H1 (cell line): ENCODE data around the gene YAP1. TPM values are rescaled to one million over a fixed set of nuclear protein-coding genes. Genes with fewer than 3 reads are reported as not detected.

Experiments
- ASH2L ChIP-seq: fragments of 200-600, 300-600 bp; sonication (generic); IDR thresholded peaks from one replicate; pipeline ENCODE4 v1.7.1; 2017; ENCODE audit warnings: low read length
- BRCA1 ChIP-seq: IDR thresholded peaks from 2 replicates; pipeline ENCODE4 v1.6.1; 2012; ENCODE audit warnings: low read depth, low read length, improper control_type of control experiment
- FOSL1 ChIP-seq: IDR thresholded peaks from 2 replicates; pipeline ENCODE4 v1.6.1; 2011; ENCODE audit warnings: mild to moderate bottlenecking, low read depth, low read length, moderate library complexity; ENCODE audit not compliant: insufficient read depth
- GABPA ChIP-seq: IDR thresholded peaks from 2 replicates; pipeline ENCODE4 v1.6.1; 2011; ENCODE audit warnings: mild to moderate bottlenecking, low read length, moderate library complexity, borderline replicate concordance; ENCODE audit not compliant: insufficient read depth
- HDAC6 ChIP-seq: IDR thresholded peaks from one replicate; pipeline ENCODE4 v1.7.1; 2012; ENCODE audit warnings: low read depth, mild to moderate bottlenecking, inconsistent platforms, low read length, moderate library complexity
- PHF8 ChIP-seq: fragments of 200-600 bp; sonication (generic); conservative IDR thresholded peaks from 2 replicates; pipeline ENCODE4 v1.7.1; 2012; ENCODE audit warnings: low read depth, mild to moderate bottlenecking, inconsistent platforms, low read length, moderate library complexity
- polyA plus RNA-seq, 7 experiments: library from polyadenylated mRNA; depleted of rRNA in 3 of 7; stranded (reverse) in 5 of 7; unstranded in 2 of 7; fragments of >200 nt in 5 of 7; fragments of 200-250 nt in 2 of 7; gene quantifications; 1 replicate in 5 of 7; 2 replicates in 1 of 7; 4 replicates in 1 of 7; pipeline versions ENCODE4 v1.2.1 to v1.2.3, GENCODE V29; 2011 to 2013; ENCODE audit warnings: missing spikeins in 2 of 7, mixed read lengths in 2 of 7
- total RNA-seq: library from RNA; stranded (reverse); fragmentation: NEBNext Ultra II Directional; extraction: Animal tissue kit (Norgen Biotek cat#: 25700); gene quantifications from 2 replicates; pipeline ENCODE4 v1.2.1, GENCODE V29; 2021
- TF ChIP-seq, protein P1 (sequence below): fragments of 300-600 bp; sonication (generic); IDR thresholded peaks from 2 replicates; pipeline ENCODE4 v1.7.1; 2012; ENCODE audit warnings: low read length, moderate library complexity, mild to moderate bottlenecking, inconsistent platforms; ENCODE audit not compliant: insufficient replicate concordance

The YAP1 gene
- total and polyA plus RNA-seq, 2 of the 8 experiments (the other 6 are each of a cell fraction or from before 2014, with no cell fraction given), result 62.0 to 108 TPM

DNA sequence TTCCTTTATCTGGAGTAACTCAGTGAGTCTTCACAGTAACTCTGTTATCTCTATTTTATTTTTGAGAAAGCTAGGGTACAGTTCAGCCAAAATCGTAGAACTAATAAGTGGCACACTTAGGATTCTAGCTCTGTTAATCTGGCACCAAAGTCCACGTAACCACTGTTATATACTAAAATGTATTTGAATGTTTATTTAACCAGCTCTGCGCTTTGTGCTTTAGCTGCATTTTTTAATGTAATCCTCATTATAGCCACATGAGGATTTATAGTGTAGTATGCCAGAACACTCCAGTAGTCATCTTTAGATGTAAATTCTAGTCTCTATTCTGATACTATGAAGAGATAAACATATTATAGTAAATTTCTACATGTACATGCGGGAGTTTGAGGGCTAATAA is 36.8 kb downstream of the YAP1 start (continued):
- TF ChIP-seq GABPA, result no peak
- TF ChIP-seq BRCA1, result no peak
- no peak for TF ChIP-seq ASH2L
- TF ChIP-seq PHF8, result no peak
- TF ChIP-seq, protein P1, sequence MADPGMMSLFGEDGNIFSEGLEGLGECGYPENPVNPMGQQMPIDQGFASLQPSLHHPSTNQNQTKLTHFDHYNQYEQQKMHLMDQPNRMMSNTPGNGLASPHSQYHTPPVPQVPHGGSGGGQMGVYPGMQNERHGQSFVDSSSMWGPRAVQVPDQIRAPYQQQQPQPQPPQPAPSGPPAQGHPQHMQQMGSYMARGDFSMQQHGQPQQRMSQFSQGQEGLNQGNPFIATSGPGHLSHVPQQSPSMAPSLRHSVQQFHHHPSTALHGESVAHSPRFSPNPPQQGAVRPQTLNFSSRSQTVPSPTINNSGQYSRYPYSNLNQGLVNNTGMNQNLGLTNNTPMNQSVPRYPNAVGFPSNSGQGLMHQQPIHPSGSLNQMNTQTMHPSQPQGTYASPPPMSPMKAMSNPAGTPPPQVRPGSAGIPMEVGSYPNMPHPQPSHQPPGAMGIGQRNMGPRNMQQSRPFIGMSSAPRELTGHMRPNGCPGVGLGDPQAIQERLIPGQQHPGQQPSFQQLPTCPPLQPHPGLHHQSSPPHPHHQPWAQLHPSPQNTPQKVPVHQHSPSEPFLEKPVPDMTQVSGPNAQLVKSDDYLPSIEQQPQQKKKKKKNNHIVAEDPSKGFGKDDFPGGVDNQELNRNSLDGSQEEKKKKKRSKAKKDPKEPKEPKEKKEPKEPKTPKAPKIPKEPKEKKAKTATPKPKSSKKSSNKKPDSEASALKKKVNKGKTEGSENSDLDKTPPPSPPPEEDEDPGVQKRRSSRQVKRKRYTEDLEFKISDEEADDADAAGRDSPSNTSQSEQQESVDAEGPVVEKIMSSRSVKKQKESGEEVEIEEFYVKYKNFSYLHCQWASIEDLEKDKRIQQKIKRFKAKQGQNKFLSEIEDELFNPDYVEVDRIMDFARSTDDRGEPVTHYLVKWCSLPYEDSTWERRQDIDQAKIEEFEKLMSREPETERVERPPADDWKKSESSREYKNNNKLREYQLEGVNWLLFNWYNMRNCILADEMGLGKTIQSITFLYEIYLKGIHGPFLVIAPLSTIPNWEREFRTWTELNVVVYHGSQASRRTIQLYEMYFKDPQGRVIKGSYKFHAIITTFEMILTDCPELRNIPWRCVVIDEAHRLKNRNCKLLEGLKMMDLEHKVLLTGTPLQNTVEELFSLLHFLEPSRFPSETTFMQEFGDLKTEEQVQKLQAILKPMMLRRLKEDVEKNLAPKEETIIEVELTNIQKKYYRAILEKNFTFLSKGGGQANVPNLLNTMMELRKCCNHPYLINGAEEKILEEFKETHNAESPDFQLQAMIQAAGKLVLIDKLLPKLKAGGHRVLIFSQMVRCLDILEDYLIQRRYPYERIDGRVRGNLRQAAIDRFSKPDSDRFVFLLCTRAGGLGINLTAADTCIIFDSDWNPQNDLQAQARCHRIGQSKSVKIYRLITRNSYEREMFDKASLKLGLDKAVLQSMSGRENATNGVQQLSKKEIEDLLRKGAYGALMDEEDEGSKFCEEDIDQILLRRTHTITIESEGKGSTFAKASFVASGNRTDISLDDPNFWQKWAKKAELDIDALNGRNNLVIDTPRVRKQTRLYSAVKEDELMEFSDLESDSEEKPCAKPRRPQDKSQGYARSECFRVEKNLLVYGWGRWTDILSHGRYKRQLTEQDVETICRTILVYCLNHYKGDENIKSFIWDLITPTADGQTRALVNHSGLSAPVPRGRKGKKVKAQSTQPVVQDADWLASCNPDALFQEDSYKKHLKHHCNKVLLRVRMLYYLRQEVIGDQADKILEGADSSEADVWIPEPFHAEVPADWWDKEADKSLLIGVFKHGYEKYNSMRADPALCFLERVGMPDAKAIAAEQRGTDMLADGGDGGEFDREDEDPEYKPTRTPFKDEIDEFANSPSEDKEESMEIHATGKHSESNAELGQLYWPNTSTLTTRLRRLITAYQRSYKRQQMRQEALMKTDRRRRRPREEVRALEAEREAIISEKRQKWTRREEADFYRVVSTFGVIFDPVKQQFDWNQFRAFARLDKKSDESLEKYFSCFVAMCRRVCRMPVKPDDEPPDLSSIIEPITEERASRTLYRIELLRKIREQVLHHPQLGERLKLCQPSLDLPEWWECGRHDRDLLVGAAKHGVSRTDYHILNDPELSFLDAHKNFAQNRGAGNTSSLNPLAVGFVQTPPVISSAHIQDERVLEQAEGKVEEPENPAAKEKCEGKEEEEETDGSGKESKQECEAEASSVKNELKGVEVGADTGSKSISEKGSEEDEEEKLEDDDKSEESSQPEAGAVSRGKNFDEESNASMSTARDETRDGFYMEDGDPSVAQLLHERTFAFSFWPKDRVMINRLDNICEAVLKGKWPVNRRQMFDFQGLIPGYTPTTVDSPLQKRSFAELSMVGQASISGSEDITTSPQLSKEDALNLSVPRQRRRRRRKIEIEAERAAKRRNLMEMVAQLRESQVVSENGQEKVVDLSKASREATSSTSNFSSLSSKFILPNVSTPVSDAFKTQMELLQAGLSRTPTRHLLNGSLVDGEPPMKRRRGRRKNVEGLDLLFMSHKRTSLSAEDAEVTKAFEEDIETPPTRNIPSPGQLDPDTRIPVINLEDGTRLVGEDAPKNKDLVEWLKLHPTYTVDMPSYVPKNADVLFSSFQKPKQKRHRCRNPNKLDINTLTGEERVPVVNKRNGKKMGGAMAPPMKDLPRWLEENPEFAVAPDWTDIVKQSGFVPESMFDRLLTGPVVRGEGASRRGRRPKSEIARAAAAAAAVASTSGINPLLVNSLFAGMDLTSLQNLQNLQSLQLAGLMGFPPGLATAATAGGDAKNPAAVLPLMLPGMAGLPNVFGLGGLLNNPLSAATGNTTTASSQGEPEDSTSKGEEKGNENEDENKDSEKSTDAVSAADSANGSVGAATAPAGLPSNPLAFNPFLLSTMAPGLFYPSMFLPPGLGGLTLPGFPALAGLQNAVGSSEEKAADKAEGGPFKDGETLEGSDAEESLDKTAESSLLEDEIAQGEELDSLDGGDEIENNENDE, result no peak
- no peak for TF ChIP-seq HDAC6
- no peak for TF ChIP-seq FOSL1
